ENCODE results near the gene NEMP1.

DNA sequence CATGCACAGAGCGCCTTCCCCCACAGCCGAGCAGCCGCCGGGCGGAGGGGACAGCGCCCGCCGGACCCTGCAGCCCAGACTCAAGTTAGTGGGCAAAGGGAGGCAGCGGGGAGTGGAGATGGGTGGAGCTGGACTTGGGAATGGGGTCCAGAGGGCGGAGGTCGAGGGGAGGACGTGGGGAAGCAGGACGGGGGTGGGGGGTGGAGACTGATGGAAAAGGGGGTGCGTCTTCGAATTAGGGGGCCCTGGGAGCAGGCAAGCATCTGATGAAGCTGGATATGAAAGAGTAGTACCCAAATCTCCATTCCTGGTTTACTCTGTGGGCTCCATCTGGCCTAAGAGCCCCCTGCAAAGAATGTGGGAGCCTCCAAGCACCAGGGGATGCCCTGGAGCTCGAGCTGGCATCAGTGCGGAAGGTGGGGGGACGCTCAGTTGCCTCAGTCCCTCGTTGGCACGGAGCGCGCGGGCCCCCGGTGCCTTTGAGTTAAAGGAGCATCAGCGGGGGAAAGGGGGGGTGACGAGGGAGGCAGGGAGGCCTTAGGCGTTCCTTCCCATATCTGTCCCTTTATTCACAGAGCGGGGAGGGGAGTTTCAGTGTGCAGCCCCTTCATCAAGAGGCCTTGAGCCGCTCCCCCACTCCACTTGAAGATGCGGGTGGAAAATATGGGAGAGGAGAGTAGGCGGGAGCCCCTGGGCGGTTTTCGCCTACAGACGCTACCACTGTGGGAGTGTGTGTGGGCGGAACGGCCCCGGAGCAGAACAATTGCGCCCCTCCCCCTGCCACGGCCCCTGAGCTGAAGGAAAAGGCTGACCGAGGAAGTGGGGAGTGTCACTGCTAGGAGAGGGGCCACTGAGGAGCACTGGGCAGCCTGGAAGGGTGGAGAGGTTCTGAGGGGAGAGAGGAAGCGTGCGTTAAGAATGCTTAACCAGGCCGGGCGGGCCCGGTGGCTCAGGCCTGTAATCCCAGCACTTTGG lies 11.0 kb upstream of the NEMP1 start:
- TF ChIP-seq CTCF (conservative IDR thresholded peaks at IDR 0.05; ENCODE audit: low read length) (no peak), EZH2phosphoT487 (IDR thresholded peaks at IDR 0.05; ENCODE audit: borderline replicate concordance) (no peak)
